Liver (tissue), 9 donors: ENCODE data around the gene DDO. TPM values are rescaled to one million over a fixed set of nuclear protein-coding genes. Genes with fewer than 3 reads are reported as not detected.

Source experiments
- DNase-seq: peaks from one replicate; pipeline ENCODE4 v3.0.0-alpha.2; 2017; ENCODE audit warnings: low spot score
- H3K27ac ChIP-seq, 2 donors: one replicate each; pipeline ENCODE4 v1.7.0; 2013; ENCODE audit warnings: inconsistent platforms in 2 of 2, low read length in 2 of 2, control low read depth in 1 of 2, low read depth in 1 of 2, mild to moderate bottlenecking in 1 of 2
- H3K27me3 ChIP-seq, 4 donors: one replicate each; pipeline versions ENCODE4 v1.6.1 to v1.7.0; 2013; ENCODE audit warnings: low read length in 3 of 4, inconsistent platforms in 1 of 4, mild to moderate bottlenecking in 1 of 4, moderate library complexity in 1 of 4; ENCODE audit not compliant: control insufficient read depth in 4 of 4, insufficient read depth in 4 of 4
- H3K36me3 ChIP-seq, 4 donors: one replicate each; pipeline versions ENCODE4 v1.6.1 to v1.7.0; 2013; ENCODE audit warnings: low read length in 3 of 4, mild to moderate bottlenecking in 3 of 4, low read depth in 1 of 4, moderate library complexity in 1 of 4; ENCODE audit not compliant: control insufficient read depth in 4 of 4, insufficient read depth in 3 of 4
- H3K4me1 ChIP-seq, 4 donors: one replicate each; pipeline versions ENCODE4 v1.6.1 to v1.7.0; 2013; ENCODE audit warnings: low read length in 3 of 4, mild to moderate bottlenecking in 3 of 4, moderate library complexity in 1 of 4; ENCODE audit not compliant: control insufficient read depth in 4 of 4, insufficient read depth in 4 of 4
- H3K4me3 ChIP-seq, 3 donors: one replicate each; pipeline versions ENCODE4 v1.6.1 to v1.7.0; 2013; ENCODE audit warnings: low read length in 3 of 3, control low read depth in 1 of 3, low read depth in 1 of 3, mild to moderate bottlenecking in 1 of 3
- H3K9ac ChIP-seq, 2 donors: one replicate each; pipeline ENCODE4 v1.7.0; 2013; ENCODE audit warnings: low read length in 2 of 2, mild to moderate bottlenecking in 2 of 2, moderate library complexity in 2 of 2, control low read depth in 1 of 2, low read depth in 1 of 2
- H3K9me3 ChIP-seq, 4 donors: one replicate each; pipeline versions ENCODE4 v1.6.1 to v1.7.0; 2013; ENCODE audit warnings: low read length in 3 of 4; ENCODE audit not compliant: control insufficient read depth in 4 of 4
- ATF3 ChIP-seq: IDR thresholded peaks from 2 replicates; pipeline ENCODE4 v1.6.1; 2016; ENCODE audit warnings: antibody characterized with exemption
- CTCF ChIP-seq: fragments of 150-350 bp; IDR thresholded peaks from 2 replicates; pipeline ENCODE4 v1.5.1; 2017; ENCODE audit warnings: improper control_type of control experiment, low read depth, low read length; ENCODE audit not compliant: missing input control
- EGR1 ChIP-seq, 2 donors: IDR thresholded peaks; 2 replicates each; pipeline ENCODE4 v1.6.1; 2016 to 2018; ENCODE audit warnings: antibody characterized with exemption in 2 of 2, low read depth in 2 of 2
- FOXA1 ChIP-seq: IDR thresholded peaks from 2 replicates; pipeline ENCODE4 v1.6.1; 2016; ENCODE audit warnings: antibody characterized with exemption
- FOXA2 ChIP-seq: IDR thresholded peaks from 2 replicates; pipeline ENCODE4 v1.6.1; 2016; ENCODE audit warnings: antibody characterized with exemption
- GABPA ChIP-seq, 2 donors: IDR thresholded peaks in 1 of 2; conservative IDR thresholded peaks in 1 of 2; 2 replicates each; pipeline ENCODE4 v1.6.1; 2016; ENCODE audit warnings: antibody characterized with exemption in 2 of 2, mild to moderate bottlenecking in 1 of 2, moderate library complexity in 1 of 2
- HNF4A ChIP-seq, 2 donors: conservative IDR thresholded peaks; 2 replicates each; pipeline ENCODE4 v1.6.1; 2016; ENCODE audit warnings: antibody characterized with exemption in 2 of 2, mild to moderate bottlenecking in 2 of 2
- JUND ChIP-seq, 2 donors: IDR thresholded peaks; 2 replicates each; pipeline ENCODE4 v1.6.1; 2016; ENCODE audit warnings: antibody characterized with exemption in 2 of 2
- NR2F2 ChIP-seq: IDR thresholded peaks from 2 replicates; pipeline ENCODE4 v1.6.1; 2016; ENCODE audit warnings: antibody characterized with exemption
- RAD21 ChIP-seq, 2 donors: IDR thresholded peaks; 2 replicates each; pipeline ENCODE4 v1.6.1; 2016; ENCODE audit warnings: antibody characterized with exemption in 2 of 2, mild to moderate bottlenecking in 2 of 2
- REST ChIP-seq: IDR thresholded peaks from 2 replicates; pipeline ENCODE4 v1.6.1; 2016; ENCODE audit warnings: antibody characterized with exemption, mild to moderate bottlenecking
- RXRA ChIP-seq, 2 donors: IDR thresholded peaks; 2 replicates each; pipeline ENCODE4 v1.6.1; 2017 to 2018; ENCODE audit warnings: antibody characterized with exemption in 2 of 2, mild to moderate bottlenecking in 1 of 2
- SP1 ChIP-seq: IDR thresholded peaks from 2 replicates; pipeline ENCODE4 v1.6.1; 2018; ENCODE audit warnings: antibody characterized with exemption, mild to moderate bottlenecking
- TAF1 ChIP-seq: conservative IDR thresholded peaks from 2 replicates; pipeline ENCODE4 v1.6.1; 2016; ENCODE audit warnings: antibody characterized with exemption, mild to moderate bottlenecking
- YY1 ChIP-seq: IDR thresholded peaks from 2 replicates; pipeline ENCODE4 v1.6.1; 2016; ENCODE audit warnings: antibody characterized with exemption, mild to moderate bottlenecking
- ZBTB33 ChIP-seq: IDR thresholded peaks from 2 replicates; pipeline ENCODE4 v1.6.1; 2016; ENCODE audit warnings: antibody characterized with exemption
- WGBS: extraction: QIAGEN DNeasy Blood & Tissue Kit; methylation state at CpG from one replicate; pipeline ENCODE4 v1.1.7; 2013; 5-methylcytosine and 5-hydroxymethylcytosine counted together
- polyA plus RNA-seq, 2 donors: library from polyadenylated mRNA; stranded (reverse) in 1 of 2; unstranded in 1 of 2; fragments of 200-250 nt in 1 of 2; fragments of >200 nt in 1 of 2; fragmentation: Nextera tagmentation in 1 of 2; extraction: Ambion mirVana in 1 of 2; gene quantifications; one replicate each; pipeline versions ENCODE4 v1.2.1 to v1.2.3, GENCODE V29; 2013 to 2015
- total RNA-seq, 2 donors: library from RNA; depleted of rRNA; stranded (reverse); fragments of >200 nt; gene quantifications; one replicate each; pipeline ENCODE4 v1.2.3, GENCODE V29; 2014
- donor health status: healthy.
- donor health status: healthy.
- donor health status: healthy.
- donor health status: healthy.
- donor health status: healthy.

DDO gene
- total and polyA plus RNA-seq, 4 donors, result 4.9 to 11.1 (median 7.0) TPM

- WGBS, result 90% methylated on average over 4 of the region's 4 CpGs
- Histone ChIP-seq H3K9ac (no peak overlapping the region), H3K9me3 (no peaks in the 10 kb centered on the region), H3K27me3 (no peaks in the 10 kb centered on the region), H3K27ac (no peak overlapping the region), H3K4me3 (no peak overlapping the region), H3K36me3 (peaks cover 0 to 9% (median 3%) of the 10 kb centered on the region in 4 donors), H3K4me1 (no peaks in the 10 kb centered on the region)
- no peak for DNase-seq
- no peak for TF ChIP-seq TAF1
- TF ChIP-seq REST, result no peak
- no peak for TF ChIP-seq ATF3
- TF ChIP-seq HNF4A (conservative IDR thresholded peaks at IDR 0.05), result no peak
- no peak for TF ChIP-seq FOXA2
- no peak for TF ChIP-seq RAD21 (IDR thresholded peaks at IDR 0.05)
- no peak for TF ChIP-seq SP1
- TF ChIP-seq FOXA1, result no peak
- no peak for TF ChIP-seq NR2F2
- TF ChIP-seq CTCF, result no peak
- no peak for TF ChIP-seq JUND (IDR thresholded peaks at IDR 0.05)
- TF ChIP-seq ZBTB33, result no peak
- TF ChIP-seq YY1, result no peak
- TF ChIP-seq EGR1 (IDR thresholded peaks at IDR 0.05; ENCODE audit: low read depth in 2 of 2), result no peak
- no peak for TF ChIP-seq RXRA (IDR thresholded peaks at IDR 0.05)
Measured at GRCh38 chr6:110401585-110402176, 13.7 kb downstream of the DDO start.

GRCh38 chr6:110400208-110400607, 15.2 kb downstream of the DDO start:
- WGBS, result 83% methylated on average over 18 of the region's 18 CpGs
- Histone ChIP-seq H3K4me1 (no peaks in the 10 kb centered on the region), H3K4me3 (peak overlapping the region in 1 of 3 donors; percentile 21), H3K9ac (no peak overlapping the region), H3K36me3 (peaks cover 0 to 9% (median 2%) of the 10 kb centered on the region in 4 donors), H3K27ac (no peak overlapping the region), H3K9me3 (no peaks in the 10 kb centered on the region), H3K27me3 (no peaks in the 10 kb centered on the region)
- TF ChIP-seq NR2F2 (no peak), GABPA (IDR thresholded peaks at IDR 0.05 in 1 of 2, conservative IDR thresholded peaks at IDR 0.05 in 1 of 2) (no peak), JUND (IDR thresholded peaks at IDR 0.05) (no peak), SP1 (no peak), ATF3 (no peak)
- DNase-seq, result no peak
